Hematopoietic multipotent progenitor cell treated with erythropoietin and hydrocortisone succinate and interleukin-3 and kit ligand, for 17 days (in vitro differentiated cells): ENCODE measurements around the gene ACTR1B.
A peak's percentile ranks its signal among the peaks of the same experiment; 100 is the strongest.
"Not testable (repeated sequence)": the region's sequence is repeated elsewhere in the genome, so short reads cannot be mapped to it uniquely, and the experiment has no call there.

Experiments
- DNase-seq: peaks from one replicate; pipeline ENCODE4 v3.0.0-alpha.2; 2015; ENCODE audit warnings: low spot score

ACTR1B gene

GRCh38 chr2:97688062-97688827, 24.4 kb upstream of the ACTR1B start:
- DNase-seq = no peak

DNA sequence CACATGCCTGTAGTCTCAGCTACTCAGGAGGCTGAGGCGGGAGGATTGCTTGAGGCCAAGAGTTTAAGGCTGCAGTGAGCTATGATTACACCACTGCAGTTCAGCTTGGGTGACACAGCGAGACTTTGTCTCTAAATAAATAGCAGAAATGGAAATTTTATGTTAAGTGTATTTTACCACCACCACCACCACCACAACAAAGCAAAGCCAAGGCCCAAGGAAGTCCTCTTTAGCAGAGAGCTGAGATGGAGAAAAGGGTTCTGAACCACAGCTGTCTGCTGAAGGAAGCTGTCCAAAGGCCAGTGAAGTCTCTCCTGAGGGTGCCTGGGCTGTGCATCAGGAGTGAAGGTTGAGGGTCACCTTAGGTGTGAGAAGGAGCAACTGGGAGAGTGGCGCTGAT, 23.4 kb upstream of the ACTR1B start:
- DNase-seq = not testable (repeated sequence)

DNA sequence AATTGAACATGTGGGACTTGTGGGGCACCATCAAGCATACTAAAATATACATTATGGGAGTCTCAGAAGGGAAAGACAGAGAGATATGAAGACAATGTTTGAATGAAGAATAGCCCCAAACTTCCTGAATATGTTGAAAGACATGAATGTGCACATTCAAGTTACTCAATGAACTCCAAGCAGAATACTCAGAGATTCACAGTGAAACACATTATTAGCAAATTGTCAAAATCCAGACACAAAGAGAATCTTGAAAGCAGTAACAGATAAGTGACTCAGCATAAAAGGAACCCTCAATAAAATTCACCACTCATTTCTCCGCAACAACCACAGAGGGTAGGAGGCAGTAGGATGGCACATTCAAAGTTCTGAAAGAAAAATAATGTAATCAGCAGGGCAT, 14.5 kb upstream of the ACTR1B start:
- DNase-seq = no peak

- no peak for DNase-seq
Observed at GRCh38 chr2:97677480-97677879, 13.6 kb upstream of the ACTR1B start.

DNA sequence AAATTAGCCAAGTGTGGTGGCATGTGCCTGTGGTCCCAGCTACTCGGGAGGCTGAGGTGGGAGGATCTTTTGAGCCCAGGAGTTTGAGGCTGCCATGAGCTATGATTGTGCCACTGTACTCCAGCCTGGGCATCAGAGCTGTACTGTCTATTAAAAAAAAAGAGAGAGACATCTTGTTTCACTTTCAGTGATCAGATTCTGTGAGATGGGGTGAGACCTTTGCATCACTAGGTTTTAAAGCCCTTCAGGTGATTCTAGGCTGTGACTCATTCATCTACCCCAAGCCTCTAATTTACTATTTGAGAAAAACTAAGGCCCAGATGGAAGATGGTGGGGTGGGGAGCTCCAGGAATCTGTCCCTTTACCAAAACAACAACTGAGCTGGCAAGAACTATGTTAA, 12.8 kb upstream of the ACTR1B start:
- DNase-seq = no peak

DNA sequence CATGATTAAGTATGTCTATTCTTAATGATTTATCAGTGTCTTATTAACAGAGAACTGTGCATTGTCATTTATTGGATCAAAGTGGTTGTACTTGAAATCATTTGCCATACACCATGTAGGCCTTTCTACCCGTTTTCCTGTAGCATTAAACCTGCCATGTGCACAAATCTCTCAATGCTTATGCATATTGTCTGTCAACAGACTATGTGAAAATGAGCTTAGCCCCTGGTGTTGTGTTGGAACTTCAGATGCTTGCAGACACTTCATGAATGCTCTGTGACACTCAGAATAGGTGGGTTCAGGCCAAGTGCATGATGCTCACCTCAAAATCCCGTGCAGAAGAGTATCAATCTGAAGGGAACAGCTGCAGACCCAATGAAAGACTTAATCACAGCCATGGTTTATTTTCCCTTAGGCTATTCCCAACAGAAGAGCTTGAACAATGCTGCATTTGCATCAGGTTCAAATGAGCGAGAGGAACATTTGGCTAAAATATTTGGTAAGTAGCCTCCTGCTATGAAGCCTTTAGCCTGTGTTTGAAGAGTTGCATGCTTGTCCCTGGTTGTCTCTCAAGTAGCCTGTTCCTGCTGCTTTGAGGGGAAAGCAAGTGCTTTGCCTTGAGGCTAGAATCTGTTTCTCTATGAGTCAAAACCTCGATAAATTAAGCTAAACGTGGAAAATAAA, 11.7 kb upstream of the ACTR1B start:
- no peak for DNase-seq

DNA sequence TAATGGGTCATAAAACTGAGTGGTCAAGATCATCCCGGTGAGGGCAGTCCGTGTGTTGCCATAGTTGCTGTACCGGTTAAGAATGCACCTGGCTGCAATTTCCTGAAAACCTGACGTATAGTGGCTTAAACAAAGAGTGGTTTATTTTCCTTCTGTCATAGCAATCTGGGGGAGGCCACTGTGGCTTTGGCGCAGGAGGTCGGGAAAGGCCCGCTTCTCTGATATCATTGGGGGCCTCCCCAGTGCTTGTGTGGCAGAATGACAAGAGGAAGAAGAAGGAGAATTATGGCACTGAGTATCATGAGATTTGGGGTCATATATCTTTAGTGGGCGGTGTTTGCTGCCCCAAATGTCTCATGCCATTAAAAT, 10.1 kb upstream of the ACTR1B start:
- DNase-seq = no peak

- no peak for DNase-seq
Observed at GRCh38 chr2:97673182-97673914, 9.5 kb upstream of the ACTR1B start.

DNA sequence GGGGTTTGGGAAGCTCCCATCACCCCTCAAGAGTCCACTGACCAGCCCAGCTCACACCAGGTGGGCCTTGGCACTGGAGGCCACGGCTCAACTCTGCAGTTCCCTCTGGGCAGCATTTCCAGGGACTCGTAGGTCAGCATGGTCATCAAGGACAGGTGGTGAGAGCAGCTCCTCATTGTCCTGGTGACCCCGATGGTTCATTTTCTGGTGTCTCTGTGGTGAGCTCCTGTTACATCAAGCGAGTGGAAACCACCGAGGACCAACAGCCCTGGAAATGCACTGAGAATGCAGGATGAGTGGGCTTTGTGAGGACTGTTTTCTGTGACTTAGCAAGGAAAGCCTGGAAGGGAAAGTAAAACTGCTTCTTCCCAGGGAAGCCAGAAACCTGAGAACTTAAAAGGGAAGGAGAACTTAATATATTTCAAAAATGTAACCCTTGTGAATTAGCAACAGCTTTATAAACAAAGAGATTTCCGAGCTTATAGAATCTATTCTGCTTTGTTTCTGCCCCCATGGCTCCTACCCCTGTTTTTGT, 8.8 kb upstream of the ACTR1B start:
- DNase-seq = not testable (repeated sequence)

DNA sequence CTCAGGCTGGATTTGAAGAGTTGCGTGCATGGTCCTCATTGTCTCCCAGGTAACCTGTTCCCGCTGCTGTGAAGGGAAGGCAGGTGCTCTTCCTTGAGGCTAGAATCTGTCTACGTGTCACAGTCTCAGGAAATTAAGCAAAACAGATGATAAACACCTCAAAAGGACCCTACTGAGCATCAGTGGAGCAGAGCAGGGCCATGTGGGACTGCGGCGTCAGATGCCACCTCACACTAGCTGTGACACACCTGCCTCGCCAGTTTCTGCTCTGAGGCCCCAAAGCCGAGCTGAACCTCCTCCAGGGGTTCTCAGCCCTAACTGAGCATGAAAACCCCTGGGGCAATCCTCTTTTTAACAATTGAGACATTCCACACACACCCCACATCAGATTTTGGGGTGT, 7.7 kb upstream of the ACTR1B start:
- no peak for DNase-seq

DNA sequence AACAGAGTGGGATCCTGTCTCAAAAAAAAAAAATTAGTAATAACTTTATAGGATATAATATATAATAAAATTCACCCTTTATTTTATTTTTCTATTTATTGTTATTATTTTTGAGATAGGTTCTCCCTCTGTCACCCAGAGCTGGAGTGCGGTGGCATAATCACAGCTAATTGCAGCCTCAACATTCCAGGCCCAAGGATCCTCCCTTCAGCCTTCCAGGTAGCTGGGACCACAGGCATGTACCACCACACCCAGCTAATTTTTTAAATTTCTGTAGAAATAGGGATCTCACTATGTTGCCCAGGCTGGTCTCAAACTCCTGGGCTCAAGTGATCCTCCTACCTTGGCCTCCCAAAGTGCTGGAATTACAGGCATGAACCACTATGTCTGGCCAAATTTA, 6.6 kb upstream of the ACTR1B start:
- DNase-seq = no peak

DNA sequence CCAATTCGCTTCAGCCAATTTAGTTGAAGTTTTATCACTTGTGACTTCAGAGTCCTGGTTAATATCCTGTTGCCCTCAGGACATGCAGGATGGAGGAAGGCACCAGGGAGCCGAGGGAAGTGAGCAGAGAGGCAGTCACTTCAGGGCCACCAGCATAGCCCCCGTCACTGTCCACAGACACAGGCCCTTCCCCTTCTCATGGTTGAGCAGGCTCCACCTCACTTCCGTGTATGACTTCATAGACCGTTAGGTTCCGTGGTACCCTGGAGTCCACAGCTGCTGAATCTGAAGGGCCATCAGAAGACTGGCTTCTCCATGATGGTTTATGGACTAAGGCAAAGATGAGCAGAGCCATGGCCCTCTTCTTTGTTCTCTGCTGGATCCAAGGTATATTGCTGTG, 5.6 kb upstream of the ACTR1B start, which contains the start of gene C2orf92:
Gene C2orf92, plus strand, starts transcription at position 266 of the 400 bp plus-strand sequence. Its CDS starts 76 bp downstream, at position 342.
- no peak for DNase-seq

GRCh38 chr2:97664636-97664970, 759 bp upstream of the ACTR1B start:
- no peak for DNase-seq

GRCh38 chr2:97663626-97663961, 250 bp downstream of the ACTR1B start:
- no peak for DNase-seq

- peak; percentile 25 for DNase-seq
Observed at GRCh38 chr2:97662895-97663625, 784 bp downstream of the ACTR1B start.

GRCh38 chr2:97662386-97662894, 1.4 kb downstream of the ACTR1B start:
- DNase-seq = no peak

GRCh38 chr2:97661927-97662326, 1.9 kb downstream of the ACTR1B start:
- DNase-seq = no peak

- no peak for DNase-seq
Observed at GRCh38 chr2:97660775-97661389, 3.0 kb downstream of the ACTR1B start.

GRCh38 chr2:97660044-97660774, 3.6 kb downstream of the ACTR1B start:
- no peak for DNase-seq

- no peak for DNase-seq
Observed at GRCh38 chr2:97659256-97660043, 4.4 kb downstream of the ACTR1B start.
